Measurements from ENCODE around the gene NCF1.
"Not testable (repeated sequence)": the region's sequence is repeated elsewhere in the genome, so short reads cannot be mapped to it uniquely, and the experiment has no call there.

The NCF1 gene

GRCh38 chr7:74788369-74789150 is 14.7 kb downstream of the NCF1 start:
- peak; percentile 96 to 98 for DNase-seq

GRCh38 chr7:74789200-74789736 is 15.5 kb downstream of the NCF1 start:
- DNase-seq = not testable (repeated sequence)

- DNase-seq = peak in 1 of 2 donors; percentile 8
These were observed 24.2 kb downstream of the NCF1 start for GRCh38 chr7:74797848-74798622.

- DNase-seq = not testable (repeated sequence)
These were observed 24.8 kb downstream of the NCF1 start for GRCh38 chr7:74798644-74799043.

- DNase-seq = peak in 1 of 2 donors; percentile 18
These were observed 42.1 kb downstream of the NCF1 start for GRCh38 chr7:74815882-74816281.

- DNase-seq = not testable (repeated sequence)
These were observed 46.5 kb downstream of the NCF1 start for GRCh38 chr7:74820146-74820805.

- DNase-seq = not testable (repeated sequence)
These were observed 47.4 kb downstream of the NCF1 start for GRCh38 chr7:74821259-74821658.

GRCh38 chr7:74829959-74830358 is 56.1 kb downstream of the NCF1 start:
- not testable (repeated sequence) for DNase-seq

GRCh38 chr7:74830411-74830810 is 56.6 kb downstream of the NCF1 start:
- DNase-seq = not testable (repeated sequence)
